ENCODE results near the gene ZEB2.

GRCh38 chr2:144358979-144359541 is 160.9 kb downstream of the ZEB2 start:
- no peak for TF ChIP-seq POLR2A (IDR thresholded peaks at IDR 0.05)
- TF ChIP-seq CTCF (IDR thresholded peaks at IDR 0.05) = no peak

Data from uterus (tissue), 2 donors.